H1 (cell line): Measurements from ENCODE around the gene FAM3B. TPM values are rescaled to one million over a fixed set of nuclear protein-coding genes. Genes with fewer than 3 reads are reported as not detected.

Source experiments
- CTCF ChIA-PET: fragments of 300-600 bp; sonication (Branson Sonifier 250); formaldehyde crosslinking; loops from one replicate; lab custom pipeline; 2021; ENCODE audit not compliant: partially characterized antibody; lab: Charles Lee
- POLR2A ChIA-PET: fragments of 300-600 bp; sonication (Branson Sonifier 250); formaldehyde crosslinking; loops from one replicate; lab custom pipeline; 2021; ENCODE audit warnings: inconsistent platforms; ENCODE audit not compliant: partially characterized antibody; lab: Charles Lee
- DNase-seq, 2 experiments: peaks; one replicate each; pipeline versions ENCODE4 v3.0.0 to v3.0.0-alpha.2; 2010 to 2022; ENCODE audit warnings: low spot score in 2 of 2, low read depth in 1 of 2, mixed read lengths in 1 of 2
- FAIRE-seq: peaks from 2 replicates; lab custom pipeline; 2011; peaks lifted over from hg19 to GRCh38; lab: Jason Lieb, UNC
- H2AFZ ChIP-seq: 2 replicates; pipeline ENCODE4 v1.8.1; 2012; ENCODE audit warnings: low read length, inconsistent platforms
- H2AK5ac ChIP-seq: 2 replicates; pipeline ENCODE4 v1.6.1; 2013; ENCODE audit warnings: low read depth, low read length
- H2BK120ac ChIP-seq: replicated peaks from 2 replicates; pipeline ENCODE3; 2013; ENCODE audit warnings: low read depth, low read length, inconsistent platforms
- H2BK12ac ChIP-seq: 2 replicates; pipeline ENCODE4 v1.6.1; 2013; ENCODE audit warnings: low read depth, low read length
- H2BK15ac ChIP-seq: 2 replicates; pipeline ENCODE4 v1.6.1; 2013; ENCODE audit warnings: low read length
- H2BK20ac ChIP-seq: 2 replicates; pipeline ENCODE4 v1.6.1; 2013; ENCODE audit warnings: low read length
- H2BK5ac ChIP-seq: 2 replicates; pipeline ENCODE4 v1.6.1; 2013; ENCODE audit warnings: low read depth, low read length
- H3K14ac ChIP-seq: 2 replicates; pipeline ENCODE4 v1.6.1; 2013; ENCODE audit warnings: inconsistent platforms; ENCODE audit not compliant: insufficient read length
- H3K18ac ChIP-seq: 2 replicates; pipeline ENCODE4 v1.6.1; 2013; ENCODE audit warnings: low read length; ENCODE audit errors: extremely low read depth
- H3K23ac ChIP-seq: 2 replicates; pipeline ENCODE4 v1.6.1; 2013; ENCODE audit warnings: inconsistent platforms; ENCODE audit not compliant: insufficient read length
- H3K23me2 ChIP-seq: 2 replicates; pipeline ENCODE4 v1.6.1; 2013; ENCODE audit warnings: low read depth, low read length
- H3K27ac ChIP-seq: 2 replicates; pipeline ENCODE4 v1.6.1; 2011; ENCODE audit warnings: low read depth, low read length, inconsistent platforms
- H3K27me3 ChIP-seq, 4 experiments: replicated peaks in 1 of 4; 1 replicate in 1 of 4; 2 replicates in 3 of 4; pipeline versions ENCODE4 v1.6.1 to v1.8.1; 2011 to 2013; ENCODE audit warnings: low read length in 3 of 4, mild to moderate bottlenecking in 3 of 4, inconsistent platforms in 2 of 4, mixed read lengths in 2 of 4, moderate library complexity in 1 of 4; ENCODE audit not compliant: control insufficient read depth in 3 of 4, insufficient read depth in 3 of 4; ENCODE audit errors: extremely low read depth in 1 of 4
- H3K36me3 ChIP-seq, 4 experiments: 2 replicates each; pipeline versions ENCODE4 v1.6.1 to v1.8.1; 2011 to 2013; ENCODE audit warnings: mild to moderate bottlenecking in 4 of 4, low read length in 3 of 4, moderate library complexity in 2 of 4, control low read depth in 1 of 4, inconsistent platforms in 1 of 4; ENCODE audit not compliant: insufficient read depth in 4 of 4, control insufficient read depth in 2 of 4
- H3K4ac ChIP-seq: replicated peaks from 2 replicates; pipeline ENCODE3; 2013; ENCODE audit warnings: low read length, low read depth, mixed read lengths, inconsistent platforms; ENCODE audit not compliant: insufficient read length
- H3K4me1 ChIP-seq, 4 experiments: replicated peaks in 1 of 4; 1 replicate in 1 of 4; 2 replicates in 3 of 4; pipeline versions ENCODE4 v1.6.1 to v1.8.1; 2011 to 2013; ENCODE audit warnings: low read length in 3 of 4, inconsistent platforms in 2 of 4, mixed read lengths in 1 of 4; ENCODE audit not compliant: insufficient read depth in 4 of 4, control insufficient read depth in 3 of 4
- H3K4me2 ChIP-seq, 2 experiments: 2 replicates each; pipeline versions ENCODE4 v1.6.1 to v1.8.1; 2011 to 2013; ENCODE audit warnings: low read depth in 2 of 2, low read length in 2 of 2, control low read depth in 1 of 2, inconsistent platforms in 1 of 2, mild to moderate bottlenecking in 1 of 2; ENCODE audit not compliant: insufficient read depth in 1 of 2
- H3K4me3 ChIP-seq, 4 experiments: fragments of 200-600, 300-600 bp in 1 of 4; sonication (generic), shearing (Covaris generic), sonication (Bioruptor Twin) in 1 of 4; 2 replicates each; pipeline versions ENCODE4 v1.5.1 to v1.8.1; 2011 to 2016; ENCODE audit warnings: low read length in 4 of 4, low read depth in 3 of 4, control low read depth in 2 of 4, inconsistent platforms in 2 of 4, mild to moderate bottlenecking in 2 of 4, mixed read lengths in 1 of 4, moderate library complexity in 1 of 4; ENCODE audit not compliant: insufficient read depth in 2 of 4; ENCODE audit errors: extremely low read depth in 1 of 4
- H3K56ac ChIP-seq: replicated peaks from 2 replicates; pipeline ENCODE3; 2013; ENCODE audit warnings: low read depth, mild to moderate bottlenecking, mixed read lengths, low read length, inconsistent platforms; ENCODE audit not compliant: insufficient read length
- H3K79me1 ChIP-seq: 2 replicates; pipeline ENCODE4 v1.6.1; 2013; ENCODE audit warnings: low read depth, low read length, control low read depth
- H3K79me2 ChIP-seq, 2 experiments: 2 replicates each; pipeline versions ENCODE4 v1.6.1 to v1.8.1; 2012 to 2013; ENCODE audit warnings: low read length in 2 of 2, mild to moderate bottlenecking in 2 of 2, inconsistent platforms in 1 of 2; ENCODE audit not compliant: insufficient read depth in 2 of 2, control insufficient read depth in 1 of 2
- H3K9ac ChIP-seq, 4 experiments: replicated peaks in 1 of 4; 1 replicate in 1 of 4; 2 replicates in 3 of 4; pipeline versions ENCODE4 v1.6.1 to v1.8.1; 2011 to 2013; ENCODE audit warnings: low read depth in 3 of 4, low read length in 3 of 4, control low read depth in 2 of 4, mild to moderate bottlenecking in 2 of 4, moderate library complexity in 2 of 4, inconsistent platforms in 1 of 4; ENCODE audit errors: extremely low read depth in 1 of 4
- H3K9me3 ChIP-seq, 2 experiments: 2 replicates each; pipeline versions ENCODE4 v1.6.1 to v1.8.1; 2012 to 2013; ENCODE audit warnings: mild to moderate bottlenecking in 2 of 2, moderate library complexity in 2 of 2, control low read depth in 1 of 2, inconsistent platforms in 1 of 2, low read depth in 1 of 2, low read length in 1 of 2, mixed read lengths in 1 of 2; ENCODE audit not compliant: insufficient read depth in 2 of 2
- H4K20me1 ChIP-seq, 2 experiments: replicated peaks in 1 of 2; 2 replicates each; pipeline versions ENCODE3 to v1.8.1; 2011 to 2013; ENCODE audit warnings: inconsistent platforms in 2 of 2, low read length in 2 of 2, mild to moderate bottlenecking in 1 of 2; ENCODE audit not compliant: insufficient read depth in 2 of 2, control insufficient read depth in 1 of 2
- H4K5ac ChIP-seq: 2 replicates; pipeline ENCODE4 v1.6.1; 2013; ENCODE audit warnings: low read length, low read depth, mixed read lengths, inconsistent platforms; ENCODE audit not compliant: insufficient read length
- H4K8ac ChIP-seq: 2 replicates; pipeline ENCODE4 v1.8.0; 2013; ENCODE audit warnings: mild to moderate bottlenecking, moderate library complexity, low read length, inconsistent platforms; ENCODE audit not compliant: insufficient read depth; ENCODE audit errors: extremely low read depth
- H4K91ac ChIP-seq: replicated peaks from 2 replicates; pipeline ENCODE3; 2013; ENCODE audit warnings: low read length, mixed read lengths, inconsistent platforms; ENCODE audit not compliant: insufficient read length
- CBX8 ChIP-seq: fragments of 300-800, 300-1000 bp; sonication (generic); IDR thresholded peaks from 2 replicates; pipeline ENCODE4 v1.7.1; 2016; ENCODE audit warnings: low read depth, low read length, borderline replicate concordance
- POU5F1 ChIP-seq: IDR thresholded peaks from 2 replicates; pipeline ENCODE4 v1.6.1; 2011; ENCODE audit warnings: low read depth, mild to moderate bottlenecking, low read length, moderate library complexity
- RNF2 ChIP-seq: fragments of 200-900, 300-1000 bp; sonication (generic); IDR thresholded peaks from 2 replicates; pipeline ENCODE4 v1.7.1; 2016; ENCODE audit warnings: borderline replicate concordance, low read depth, mild to moderate bottlenecking, antibody characterized with exemption, low read length; ENCODE audit not compliant: poor library complexity, severe bottlenecking; ENCODE audit errors: missing control alignments
- TEAD4 ChIP-seq: IDR thresholded peaks from 2 replicates; pipeline ENCODE4 v1.6.1; 2012; ENCODE audit warnings: low read depth, low read length, inconsistent platforms, mixed read lengths
- ZNF274 ChIP-seq: IDR thresholded peaks from 2 replicates; pipeline ENCODE4 v1.7.0; 2012; ENCODE audit warnings: low read length, borderline replicate concordance; ENCODE audit errors: extremely low read depth
- WGBS, 2 experiments: shearing (Covaris generic) in 1 of 2; methylation state at CpG; one replicate each; pipeline versions ENCODE4 v1.1.6 to v1.1.7; 2013 to 2015; ENCODE audit warnings: low lambda C conversion rate in 2 of 2, mixed read lengths in 2 of 2, inconsistent platforms in 1 of 2, low coverage in 1 of 2, missing lambda C conversion rate in 1 of 2; ENCODE audit not compliant: insufficient replicate concordance in 2 of 2, insufficient coverage in 1 of 2, insufficient read length in 1 of 2; ENCODE audit errors: extremely low coverage in 1 of 2, missing lambda C conversion rate in 1 of 2; 5-methylcytosine and 5-hydroxymethylcytosine counted together
- polyA plus RNA-seq, 7 experiments: library from polyadenylated mRNA; depleted of rRNA in 3 of 7; stranded (reverse) in 5 of 7; unstranded in 2 of 7; fragments of >200 nt in 5 of 7; fragments of 200-250 nt in 2 of 7; gene quantifications; 1 replicate in 5 of 7; 2 replicates in 1 of 7; 4 replicates in 1 of 7; pipeline versions ENCODE4 v1.2.1 to v1.2.3, GENCODE V29; 2011 to 2013; ENCODE audit warnings: missing spikeins in 2 of 7, mixed read lengths in 2 of 7
- total RNA-seq: library from RNA; stranded (reverse); fragmentation: NEBNext Ultra II Directional; extraction: Animal tissue kit (Norgen Biotek cat#: 25700); gene quantifications from 2 replicates; pipeline ENCODE4 v1.2.1, GENCODE V29; 2021
- TF ChIP-seq, protein P1 (sequence below): IDR thresholded peaks from 2 replicates; pipeline ENCODE4 v1.6.1; 2012; ENCODE audit warnings: inconsistent platforms
- TF ChIP-seq, protein P2 (sequence below), 3 experiments: IDR thresholded peaks; 1 replicate in 2 of 3; 2 replicates in 1 of 3; pipeline versions ENCODE4 v1.5.1 to v1.6.1; 2011; ENCODE audit warnings: low read length in 3 of 3, mild to moderate bottlenecking in 3 of 3, inconsistent platforms in 2 of 3, low read depth in 1 of 3, moderate library complexity in 1 of 3; ENCODE audit not compliant: insufficient read depth in 1 of 3; ENCODE audit errors: control extremely low read depth in 1 of 3

FAM3B gene
- total and polyA plus RNA-seq, 2 of the 8 experiments (the other 6 are each of a cell fraction or from before 2014, with no cell fraction given): 2.0 TPM

- no peaks in the 10 kb centered on the region for H3K9me3 ChIP-seq
- no peak overlapping the region for H3K27ac ChIP-seq
- H3K79me2 ChIP-seq: no peaks in the 10 kb centered on the region
- H3K9ac ChIP-seq: no peak overlapping the region
- peaks cover 0 to 8% (median 2%) of the 10 kb centered on the region in 4 experiments; a peak in 5 of 7 replicates for H3K4me1 ChIP-seq
- H2AK5ac ChIP-seq: no peak overlapping the region
- ChIA-PET CTCF (interaction anchor here (0.6 to 3.8 kb wide), 6 partner anchors 9 to 1327 kb away, joined by 3 to 23 read pairs (median 4); no protein-coding TSS in a partner anchor), POLR2A (no interaction called here)
- H4K5ac ChIP-seq: no peak overlapping the region
- H3K4me3 ChIP-seq: no peak overlapping the region
- DNase-seq (no peak), FAIRE-seq (no peak)
- no peak overlapping the region for H3K4ac ChIP-seq
- no peak overlapping the region for H2BK120ac ChIP-seq
- no peak overlapping the region for H2BK5ac ChIP-seq
- H4K20me1 ChIP-seq: no peaks in the 10 kb centered on the region
- 74% methylated on average over 4 of the region's 7 CpGs; no CpG with 5 or more reads in 1 of the 2 experiments for WGBS, 2 experiments
- H2BK12ac ChIP-seq: no peak overlapping the region
- H3K23ac ChIP-seq: no peak overlapping the region
- H3K56ac ChIP-seq: no peak overlapping the region
- H3K27me3 ChIP-seq: peaks cover 0 to 16% (median 10%) of the 10 kb centered on the region in 4 experiments; a peak in 6 of 7 replicates
- H3K18ac ChIP-seq: no peak overlapping the region
- H3K4me2 ChIP-seq: no peak overlapping the region
- no peak overlapping the region for H2AFZ ChIP-seq
- TF ChIP-seq, protein P1, sequence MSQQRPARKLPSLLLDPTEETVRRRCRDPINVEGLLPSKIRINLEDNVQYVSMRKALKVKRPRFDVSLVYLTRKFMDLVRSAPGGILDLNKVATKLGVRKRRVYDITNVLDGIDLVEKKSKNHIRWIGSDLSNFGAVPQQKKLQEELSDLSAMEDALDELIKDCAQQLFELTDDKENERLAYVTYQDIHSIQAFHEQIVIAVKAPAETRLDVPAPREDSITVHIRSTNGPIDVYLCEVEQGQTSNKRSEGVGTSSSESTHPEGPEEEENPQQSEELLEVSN: no peak
- TF ChIP-seq, protein P2, sequence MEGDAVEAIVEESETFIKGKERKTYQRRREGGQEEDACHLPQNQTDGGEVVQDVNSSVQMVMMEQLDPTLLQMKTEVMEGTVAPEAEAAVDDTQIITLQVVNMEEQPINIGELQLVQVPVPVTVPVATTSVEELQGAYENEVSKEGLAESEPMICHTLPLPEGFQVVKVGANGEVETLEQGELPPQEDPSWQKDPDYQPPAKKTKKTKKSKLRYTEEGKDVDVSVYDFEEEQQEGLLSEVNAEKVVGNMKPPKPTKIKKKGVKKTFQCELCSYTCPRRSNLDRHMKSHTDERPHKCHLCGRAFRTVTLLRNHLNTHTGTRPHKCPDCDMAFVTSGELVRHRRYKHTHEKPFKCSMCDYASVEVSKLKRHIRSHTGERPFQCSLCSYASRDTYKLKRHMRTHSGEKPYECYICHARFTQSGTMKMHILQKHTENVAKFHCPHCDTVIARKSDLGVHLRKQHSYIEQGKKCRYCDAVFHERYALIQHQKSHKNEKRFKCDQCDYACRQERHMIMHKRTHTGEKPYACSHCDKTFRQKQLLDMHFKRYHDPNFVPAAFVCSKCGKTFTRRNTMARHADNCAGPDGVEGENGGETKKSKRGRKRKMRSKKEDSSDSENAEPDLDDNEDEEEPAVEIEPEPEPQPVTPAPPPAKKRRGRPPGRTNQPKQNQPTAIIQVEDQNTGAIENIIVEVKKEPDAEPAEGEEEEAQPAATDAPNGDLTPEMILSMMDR (IDR thresholded peaks at IDR 0.05; ENCODE audit: control extremely low read depth in 1 of 3, insufficient read depth in 1 of 3, low read depth in 1 of 3, low read length in 3 of 3): no peak
- TF ChIP-seq TEAD4 (no peak), RNF2 (no peak), CBX8 (no peak), ZNF274 (no peak), POU5F1 (no peak)
- TF ChIP-seq, all 59 proteins: peak for 0
- no peaks in the 10 kb centered on the region for H3K79me1 ChIP-seq
- no peak overlapping the region for H2BK15ac ChIP-seq
- no peak overlapping the region for H4K91ac ChIP-seq
- peaks cover 9% of the 10 kb centered on the region; the same call in 1 of the 2 replicates for H3K23me2 ChIP-seq
- no peak overlapping the region for H2BK20ac ChIP-seq
- no peaks in the 10 kb centered on the region for H3K36me3 ChIP-seq
- no peak overlapping the region for H4K8ac ChIP-seq
- no peak overlapping the region for H3K14ac ChIP-seq
Measured at GRCh38 chr21:41319273-41319672, 2.7 kb downstream of the FAM3B start.
